Ovary (tissue), 9 donors: Measurements from ENCODE around the gene SLCO2B1. TPM values are rescaled to one million over a fixed set of nuclear protein-coding genes. Genes with fewer than 3 reads are reported as not detected.

Experiments used
- DNase-seq, 5 donors: peaks; one replicate each; pipeline ENCODE4 v3.0.0-alpha.2; 2019 to 2020
- H3K27ac ChIP-seq, 2 donors: fragments of 200-600 bp; one replicate each; pipeline versions ENCODE4 v1.5.1 to v1.8.0; 2019 to 2022
- H3K27me3 ChIP-seq: fragments of 200-600 bp; one replicate; pipeline ENCODE4 v1.8.0; 2022
- H3K36me3 ChIP-seq: fragments of 200-600 bp; sonication (generic); one replicate; pipeline ENCODE4 v1.5.1; 2019
- H3K4me1 ChIP-seq: one replicate; pipeline ENCODE4 v1.8.1; 2013; ENCODE audit warnings: mild to moderate bottlenecking, moderate library complexity; ENCODE audit not compliant: insufficient read depth
- H3K4me3 ChIP-seq: fragments of 200-600 bp; sonication (generic); one replicate; pipeline ENCODE4 v1.5.1; 2017
- H3K9me3 ChIP-seq, 2 donors: fragments of 200-600 bp in 1 of 2; sonication (generic) in 1 of 2; one replicate each; pipeline versions ENCODE4 v1.5.1 to v1.8.1; 2013 to 2019; ENCODE audit warnings: mild to moderate bottlenecking in 1 of 2, moderate library complexity in 1 of 2
- CTCF ChIP-seq, 3 donors: fragments of 450-650 bp in 2 of 3; fragments of 200-600 bp in 1 of 3; IDR thresholded peaks; one replicate each; pipeline versions ENCODE4 v1.5.1 to v1.8.0; 2016 to 2022; ENCODE audit warnings: antibody characterized with exemption in 3 of 3, mild to moderate bottlenecking in 1 of 3
- EP300 ChIP-seq: sonication (generic); formaldehyde crosslinking; IDR thresholded peaks from one replicate; pipeline ENCODE4 v1.6.1; 2017; ENCODE audit warnings: antibody characterized with exemption
- POLR2A ChIP-seq: fragments of 450-650 bp; IDR thresholded peaks from one replicate; pipeline ENCODE4 v1.6.1; 2017; ENCODE audit warnings: antibody characterized with exemption, mild to moderate bottlenecking, moderate library complexity
- WGBS, 3 donors: extraction: QIAGEN DNeasy Blood & Tissue Kit in 1 of 3; methylation state at CpG; one replicate each; pipeline versions ENCODE4 v1.1.5 to v1.1.7; 2013 to 2017; 5-methylcytosine and 5-hydroxymethylcytosine counted together
- intact Hi-C, 4 donors: fragments of 100-400 bp; cut with DNase I; formaldehyde crosslinking; loops; one replicate each; pipeline versions ENCODE4 v1.11.0 to v1.15.1; 2022 to 2023
- polyA plus RNA-seq, 2 donors: library from polyadenylated mRNA; stranded (reverse); fragments of 200-250 nt in 1 of 2; fragments of 350-450 nt in 1 of 2; fragmentation: Illumina TruSeq in 1 of 2; extraction: RNeasy Lipid Tissue Mini Kit (QIAGEN cat#74804) in 1 of 2; gene quantifications; one replicate each; pipeline ENCODE4 v1.2.3, GENCODE V29; 2013 to 2014
- total RNA-seq, 7 donors: library from RNA; depleted of rRNA in 2 of 7; stranded (reverse); fragments of >200 nt in 2 of 7; fragmentation: NEBNext Ultra II Directional in 3 of 7; extraction: Animal tissue kit (Norgen Biotek cat#: 25700) in 3 of 7; gene quantifications; one replicate each; pipeline versions ENCODE4 v1.1.0 to v1.2.4, GENCODE V29; 2016 to 2023
- donor health status: DM: no; HTN: no; CAD: no; lungs with moderate emphysema.
- donor health status: DM: no; HTN: no; CAD: no.
- donor health status: Bipolar disorder and iron deficiency.
- donor health status: DM: yes; HTN: yes; CAD: no.
- donor health status: DM: no; HTN: no; CAD: no.
- donor health status: DM: yes; HTN: yes; CAD: no.

Gene SLCO2B1
- total and polyA plus RNA-seq, 9 donors = 12.6 to 79.4 (median 21.8) TPM

- Histone ChIP-seq H3K9me3 (no peaks in the 10 kb centered on the region), H3K27ac (no peak overlapping the region), H3K4me3 (no peak overlapping the region), H3K27me3 (no peaks in the 10 kb centered on the region), H3K4me1 (no peaks in the 10 kb centered on the region), H3K36me3 (no peaks in the 10 kb centered on the region)
- TF ChIP-seq CTCF (IDR thresholded peaks at IDR 0.05) (no peak), POLR2A (no peak), EP300 (no peak)
- no peak for DNase-seq
- 48 to 58% (median 58%) methylated on average over 5 of the region's 5 CpGs for WGBS, 3 donors
- intact Hi-C loops = no loop called here
These were observed 10.7 kb downstream of the SLCO2B1 start for GRCh38 chr11:75161506-75162095.

- Histone ChIP-seq H3K9me3 (no peaks in the 10 kb centered on the region), H3K27ac (no peak overlapping the region), H3K4me1 (no peaks in the 10 kb centered on the region), H3K4me3 (no peak overlapping the region), H3K36me3 (no peaks in the 10 kb centered on the region), H3K27me3 (no peaks in the 10 kb centered on the region)
- WGBS, 3 donors = 83 to 85% (median 85%) methylated on average over 7 of the region's 7 CpGs
- DNase-seq = no peak
- intact Hi-C loops = no loop called here
- no peak for TF ChIP-seq CTCF (IDR thresholded peaks at IDR 0.05)
- no peak for TF ChIP-seq POLR2A
- no peak for TF ChIP-seq EP300
These were observed 12.0 kb downstream of the SLCO2B1 start for GRCh38 chr11:75162954-75163353.

- no peak for TF ChIP-seq CTCF (IDR thresholded peaks at IDR 0.05)
- no peak for TF ChIP-seq EP300
- no peak for TF ChIP-seq POLR2A
- DNase-seq = peak in 1 of 5 donors; percentile 54
- intact Hi-C loops = no loop called here
- Histone ChIP-seq H3K4me3 (no peak overlapping the region), H3K36me3 (no peaks in the 10 kb centered on the region), H3K27ac (no peak overlapping the region), H3K27me3 (no peaks in the 10 kb centered on the region), H3K4me1 (no peaks in the 10 kb centered on the region), H3K9me3 (no peaks in the 10 kb centered on the region)
- WGBS, 3 donors = 29 to 44% (median 31%) methylated on average over 25 of the region's 25 CpGs
These were observed 13.3 kb downstream of the SLCO2B1 start for GRCh38 chr11:75163921-75164849.

- WGBS, 3 donors = 94 to 95% (median 95%) methylated on average over 11 of the region's 11 CpGs
- Histone ChIP-seq H3K27ac (no peak overlapping the region), H3K9me3 (no peaks in the 10 kb centered on the region), H3K4me1 (no peaks in the 10 kb centered on the region), H3K27me3 (no peaks in the 10 kb centered on the region), H3K4me3 (no peak overlapping the region), H3K36me3 (no peaks in the 10 kb centered on the region)
- no peak for DNase-seq
- intact Hi-C loops = no loop called here
- TF ChIP-seq CTCF (IDR thresholded peaks at IDR 0.05) (no peak), EP300 (no peak)
These were observed 14.8 kb downstream of the SLCO2B1 start for GRCh38 chr11:75165721-75166120.
